Small intestine (tissue), 7 donors: ENCODE results near the gene EGFL8. TPM values are rescaled to one million over a fixed set of nuclear protein-coding genes. Genes with fewer than 3 reads are reported as not detected.

Experiments
- DNase-seq, 2 donors: peaks; one replicate each; pipeline versions ENCODE4 v3.0.0 to v3.0.0-alpha.2; 2013
- FAIRE-seq: peaks from 2 replicates; lab custom pipeline; 2012; peaks lifted over from hg19 to GRCh38; lab: Jason Lieb, UNC
- H3K27ac ChIP-seq, 3 donors: one replicate each; pipeline ENCODE4 v1.5.1; 2013; ENCODE audit warnings: low read length in 2 of 3, mild to moderate bottlenecking in 2 of 3, control low read depth in 1 of 3, inconsistent platforms in 1 of 3, low read depth in 1 of 3, moderate library complexity in 1 of 3
- H3K27me3 ChIP-seq, 3 donors: one replicate each; pipeline ENCODE4 v1.6.1; 2013; ENCODE audit warnings: low read length in 3 of 3, inconsistent platforms in 1 of 3; ENCODE audit not compliant: control insufficient read depth in 3 of 3, insufficient read depth in 3 of 3
- H3K36me3 ChIP-seq, 3 donors: one replicate each; pipeline ENCODE4 v1.6.1; 2013; ENCODE audit warnings: low read length in 3 of 3, inconsistent platforms in 1 of 3, low read depth in 1 of 3, mild to moderate bottlenecking in 1 of 3, moderate library complexity in 1 of 3; ENCODE audit not compliant: control insufficient read depth in 3 of 3, insufficient read depth in 2 of 3
- H3K4me1 ChIP-seq, 3 donors: one replicate each; pipeline ENCODE4 v1.6.1; 2013; ENCODE audit warnings: low read length in 2 of 3, inconsistent platforms in 1 of 3, low read depth in 1 of 3, mild to moderate bottlenecking in 1 of 3, moderate library complexity in 1 of 3; ENCODE audit not compliant: control insufficient read depth in 3 of 3, insufficient read depth in 2 of 3
- H3K4me3 ChIP-seq, 3 donors: one replicate each; pipeline ENCODE4 v1.5.1; 2013; ENCODE audit warnings: low read length in 3 of 3, control low read depth in 1 of 3, inconsistent platforms in 1 of 3, low read depth in 1 of 3, mild to moderate bottlenecking in 1 of 3, moderate library complexity in 1 of 3
- H3K9me3 ChIP-seq, 2 donors: one replicate each; pipeline ENCODE4 v1.6.1; 2013; ENCODE audit warnings: low read depth in 1 of 2, low read length in 1 of 2; ENCODE audit not compliant: control insufficient read depth in 2 of 2, insufficient read depth in 1 of 2
- WGBS, 3 donors: extraction: QIAGEN DNeasy Blood & Tissue Kit; methylation state at CpG; one replicate each; pipeline ENCODE4 v1.1.7; 2013; 5-methylcytosine and 5-hydroxymethylcytosine counted together
- polyA plus RNA-seq, 4 donors: library from polyadenylated mRNA; stranded (reverse) in 3 of 4; unstranded in 1 of 4; fragments of 200-250 nt in 3 of 4; fragments of 120-200 nt in 1 of 4; gene quantifications; one replicate each; pipeline versions ENCODE4 v1.2.1 to v1.2.3, GENCODE V29; 2013
- donor health status: healthy with polysubstance abuse.
- donor health status: control.
- donor health status: control.
- donor health status: Bipolar disorder and iron deficiency.
- donor health status: healthy.

The EGFL8 gene
- polyA plus RNA-seq, 4 donors = 7.8 to 21.9 (median 12.8) TPM

GRCh38 chr6:32195652-32195901 is 31.2 kb downstream of the EGFL8 start:
- FAIRE-seq = no peak
- Histone ChIP-seq H3K27ac (peak overlapping the region in 2 of 3 donors; percentile 98), H3K4me1 (peaks cover 6 to 44% (median 6%) of the 10 kb centered on the region in 3 donors)

GRCh38 chr6:32195902-32196681 is 31.7 kb downstream of the EGFL8 start:
- FAIRE-seq = no peak

More at GRCh38 chr6:32195652-32195901, 31.2 kb downstream of the EGFL8 start:
- peak; percentile 100 for DNase-seq
- 0 to 1% (median 1%) methylated on average over 25 of the region's 25 CpGs for WGBS, 3 donors
- peak overlapping the region in 1 of 3 donors; percentile 72 for H3K4me3 ChIP-seq
- no peaks in the 10 kb centered on the region for H3K36me3 ChIP-seq
- no peaks in the 10 kb centered on the region for H3K27me3 ChIP-seq
- H3K9me3 ChIP-seq = no peaks in the 10 kb centered on the region

GRCh38 chr6:32196682-32197616 is 32.6 kb downstream of the EGFL8 start:
- Histone ChIP-seq H3K9me3 (no peaks in the 10 kb centered on the region), H3K27ac (peak overlapping the region; percentile 98 to 99 (median 98)), H3K27me3 (no peaks in the 10 kb centered on the region), H3K36me3 (no peaks in the 10 kb centered on the region), H3K4me1 (peaks cover 0 to 31% (median 2%) of the 10 kb centered on the region in 3 donors), H3K4me3 (peak overlapping the region in 2 of 3 donors; percentile 72 to 81)
- WGBS, 3 donors = 33 to 37% (median 34%) methylated on average over 26 to 28 of the region's 28 CpGs
- DNase-seq (peak in 1 of 2 donors; percentile 30), FAIRE-seq (no peak)

More at GRCh38 chr6:32195902-32196681, 31.7 kb downstream of the EGFL8 start:
- Histone ChIP-seq H3K4me1 (peaks cover 2 to 40% (median 2%) of the 10 kb centered on the region in 3 donors), H3K4me3 (peak overlapping the region; percentile 61 to 81 (median 72)), H3K9me3 (no peaks in the 10 kb centered on the region), H3K36me3 (no peaks in the 10 kb centered on the region), H3K27me3 (no peaks in the 10 kb centered on the region), H3K27ac (peak overlapping the region; percentile 98 to 99 (median 98))
- DNase-seq = peak; percentile 73 to 94
- WGBS, 3 donors = 0% methylated on average over 55 to 58 of the region's 58 CpGs

- Histone ChIP-seq H3K9me3 (no peaks in the 10 kb centered on the region), H3K36me3 (no peaks in the 10 kb centered on the region), H3K4me3 (no peak overlapping the region), H3K27me3 (no peaks in the 10 kb centered on the region), H3K4me1 (peaks cover 0 to 19% (median 0%) of the 10 kb centered on the region in 3 donors), H3K27ac (no peak overlapping the region)
- DNase-seq (no peak), FAIRE-seq (no peak)
- WGBS, 3 donors = 43 to 81% (median 52%) methylated on average over 3 of the region's 3 CpGs
These were observed 33.9 kb downstream of the EGFL8 start for GRCh38 chr6:32198345-32198696.

- 82 to 85% (median 83%) methylated on average over 17 of the region's 17 CpGs for WGBS, 3 donors
- H3K4me1 ChIP-seq = peaks cover 0 to 19% (median 0%) of the 10 kb centered on the region in 3 donors
- no peaks in the 10 kb centered on the region for H3K36me3 ChIP-seq
- H3K27ac ChIP-seq = no peak overlapping the region
- H3K9me3 ChIP-seq = no peaks in the 10 kb centered on the region
- H3K4me3 ChIP-seq = no peak overlapping the region
- FAIRE-seq (no peak), DNase-seq (no peak)
- H3K27me3 ChIP-seq = no peaks in the 10 kb centered on the region
These were observed 34.5 kb downstream of the EGFL8 start for GRCh38 chr6:32198866-32199265.

- Histone ChIP-seq H3K27me3 (no peaks in the 10 kb centered on the region), H3K4me3 (no peak overlapping the region), H3K9me3 (no peaks in the 10 kb centered on the region), H3K27ac (no peak overlapping the region), H3K4me1 (peaks cover 0 to 11% (median 0%) of the 10 kb centered on the region in 3 donors), H3K36me3 (no peaks in the 10 kb centered on the region)
- FAIRE-seq (no peak), DNase-seq (no peak)
- WGBS, 3 donors = 82 to 91% (median 89%) methylated on average over 11 to 13 of the region's 13 CpGs
These were observed 36.5 kb downstream of the EGFL8 start for GRCh38 chr6:32200711-32201475.

GRCh38 chr6:32202186-32202585 is 37.8 kb downstream of the EGFL8 start:
- no peak for DNase-seq
- no peak for FAIRE-seq
- no peaks in the 10 kb centered on the region for H3K9me3 ChIP-seq
- H3K27ac ChIP-seq = no peak overlapping the region
- no peaks in the 10 kb centered on the region for H3K27me3 ChIP-seq
- peaks cover 0 to 4% (median 0%) of the 10 kb centered on the region in 3 donors for H3K4me1 ChIP-seq
- no peak overlapping the region for H3K4me3 ChIP-seq
- WGBS, 3 donors = 87 to 90% (median 89%) methylated on average over 9 of the region's 9 CpGs
- H3K36me3 ChIP-seq = no peaks in the 10 kb centered on the region
